SU-DHL-6 (cell line): ENCODE measurements around the gene NDUFB10.
A peak's percentile ranks its signal among the peaks of the same experiment; 100 is the strongest.

Experiments
- H2AFZ ChIP-seq: fragments of 200-600 bp; sonication (generic); 2 replicates; pipeline ENCODE4 v1.6.1; 2014; ENCODE audit warnings: low read depth, mild to moderate bottlenecking, moderate library complexity, mixed read lengths, antibody characterized with exemption, low read length; ENCODE audit not compliant: severe bottlenecking
- H3F3A ChIP-seq: fragments of 200-600 bp; shearing (Covaris generic); 2 replicates; pipeline ENCODE4 v1.6.0; 2016; ENCODE audit warnings: antibody characterized with exemption, mild to moderate bottlenecking; ENCODE audit not compliant: insufficient read depth
- H3K27ac ChIP-seq: fragments of 200-600 bp; sonication (generic); 2 replicates; pipeline ENCODE4 v1.5.1; 2016; ENCODE audit warnings: low read depth, mild to moderate bottlenecking, low read length, moderate library complexity, mixed read lengths
- H3K27me3 ChIP-seq: fragments of 200-600 bp; sonication (generic), shearing (Covaris generic); 2 replicates; pipeline ENCODE4 v1.6.0; 2014; ENCODE audit warnings: mild to moderate bottlenecking, low read length
- H3K36me3 ChIP-seq: fragments of 200-600 bp; sonication (generic); 2 replicates; pipeline ENCODE4 v1.6.1; 2014; ENCODE audit warnings: mild to moderate bottlenecking, low read length, mixed read lengths
- H3K4me2 ChIP-seq: fragments of 300-600, 200-600 bp; shearing (Covaris generic), sonication (generic); 2 replicates; pipeline ENCODE4 v1.6.0; 2014; ENCODE audit warnings: low read length, low read depth, mild to moderate bottlenecking; ENCODE audit not compliant: poor library complexity, severe bottlenecking
- H3K4me3 ChIP-seq: fragments of 200-600 bp; sonication (generic); 2 replicates; pipeline ENCODE4 v1.5.1; 2014; ENCODE audit warnings: antibody characterized with exemption, low read length, mild to moderate bottlenecking, mixed read lengths; ENCODE audit not compliant: insufficient read depth, poor library complexity, severe bottlenecking
- H3K79me2 ChIP-seq: fragments of 200-600 bp; sonication (generic); 2 replicates; pipeline ENCODE4 v1.6.1; 2014; ENCODE audit warnings: mild to moderate bottlenecking, low read length, moderate library complexity; ENCODE audit not compliant: insufficient read depth
- H3K9ac ChIP-seq: fragments of 200-600 bp; sonication (generic); 2 replicates; pipeline ENCODE4 v1.7.0; 2014; ENCODE audit warnings: mild to moderate bottlenecking, low read length
- H3K9me2 ChIP-seq: fragments of 200-600 bp; sonication (generic); replicated peaks from 2 replicates; pipeline ENCODE4 v1.6.1; 2014; ENCODE audit warnings: low read length; ENCODE audit not compliant: insufficient read depth
- H3K9me3 ChIP-seq: fragments of 200-600 bp; sonication (generic); 2 replicates; pipeline ENCODE4 v1.6.1; 2014; ENCODE audit warnings: low read length, mixed read lengths; ENCODE audit not compliant: insufficient read depth
- H4K20me1 ChIP-seq: fragments of 200-600 bp; sonication (generic); 2 replicates; pipeline ENCODE4 v1.6.1; 2014; ENCODE audit warnings: low read depth, mild to moderate bottlenecking, antibody characterized with exemption, low read length, moderate library complexity, mixed read lengths
- CTCF ChIP-seq: fragments of 200-600 bp; sonication (generic); IDR thresholded peaks from one replicate; pipeline ENCODE4 v1.5.1; 2017; ENCODE audit warnings: antibody characterized with exemption, mild to moderate bottlenecking, low read length, moderate library complexity; ENCODE audit not compliant: insufficient read depth, poor library complexity, severe bottlenecking
- EZH2phosphoT487 ChIP-seq: fragments of 200-600 bp; sonication (generic), shearing (Covaris generic); conservative IDR thresholded peaks from 2 replicates; pipeline ENCODE4 v1.6.1; 2018; ENCODE audit warnings: mild to moderate bottlenecking, antibody characterized with exemption, low read length, moderate library complexity, mixed read lengths

Gene NDUFB10

GRCh38 chr16:1944612-1945199 lies 14.6 kb upstream of the NDUFB10 start:
- no peak overlapping the region for H3K27ac ChIP-seq
- H3K27me3 ChIP-seq: no peaks in the 10 kb centered on the region
- H4K20me1 ChIP-seq: no peaks in the 10 kb centered on the region
- H3K4me2 ChIP-seq: no peak overlapping the region
- TF ChIP-seq EZH2phosphoT487 (no peak), CTCF (no peak)
- no peak overlapping the region for H3K9ac ChIP-seq
- H3K9me2 ChIP-seq: no peaks in the 10 kb centered on the region
- no peak overlapping the region for H2AFZ ChIP-seq
- no peaks in the 10 kb centered on the region for H3K9me3 ChIP-seq
- no peaks in the 10 kb centered on the region for H3K36me3 ChIP-seq
- H3K4me3 ChIP-seq: no peak overlapping the region
- no peaks in the 10 kb centered on the region for H3K79me2 ChIP-seq
- H3F3A ChIP-seq: no peaks in the 10 kb centered on the region

- no peak overlapping the region for H3K9ac ChIP-seq
- H3K4me2 ChIP-seq: no peak overlapping the region
- H3K79me2 ChIP-seq: no peaks in the 10 kb centered on the region
- H2AFZ ChIP-seq: no peak overlapping the region
- no peaks in the 10 kb centered on the region for H3K36me3 ChIP-seq
- H3F3A ChIP-seq: no peaks in the 10 kb centered on the region
- no peaks in the 10 kb centered on the region for H4K20me1 ChIP-seq
- H3K27me3 ChIP-seq: no peaks in the 10 kb centered on the region
- H3K9me2 ChIP-seq: no peaks in the 10 kb centered on the region
- no peak overlapping the region for H3K4me3 ChIP-seq
- TF ChIP-seq CTCF: no peak
- TF ChIP-seq EZH2phosphoT487: no peak
- no peaks in the 10 kb centered on the region for H3K9me3 ChIP-seq
- no peak overlapping the region for H3K27ac ChIP-seq
Observed at GRCh38 chr16:1945559-1946391, 13.6 kb upstream of the NDUFB10 start.

- no peak overlapping the region for H3K9ac ChIP-seq
- H3K36me3 ChIP-seq: no peaks in the 10 kb centered on the region
- no peaks in the 10 kb centered on the region for H3K9me2 ChIP-seq
- peak; percentile 10 for TF ChIP-seq CTCF
- no peak for TF ChIP-seq EZH2phosphoT487
- H3K4me3 ChIP-seq: no peak overlapping the region
- H3K27me3 ChIP-seq: no peaks in the 10 kb centered on the region
- H3F3A ChIP-seq: no peaks in the 10 kb centered on the region
- no peak overlapping the region for H2AFZ ChIP-seq
- no peaks in the 10 kb centered on the region for H3K79me2 ChIP-seq
- H3K4me2 ChIP-seq: no peak overlapping the region
- no peaks in the 10 kb centered on the region for H4K20me1 ChIP-seq
- no peaks in the 10 kb centered on the region for H3K9me3 ChIP-seq
- H3K27ac ChIP-seq: no peak overlapping the region
Observed at GRCh38 chr16:1946495-1947368, 12.6 kb upstream of the NDUFB10 start.
